ENCODE measurements around the gene CADM2.
"Not testable (repeated sequence)": the region's sequence is repeated elsewhere in the genome, so short reads cannot be mapped to it uniquely, and the experiment has no call there.

CADM2 gene

GRCh38 chr3:84958495-84959469 is at the start of gene CADM2:
Gene CADM2, plus strand, starts transcription at chr3:84958989.
- Histone ChIP-seq H3K4me3 (peak within 1 kb of the TSS; percentile 79), H3K27ac (peak within 1 kb of the TSS; percentile 12 to 39)
- TF ChIP-seq, protein P1, sequence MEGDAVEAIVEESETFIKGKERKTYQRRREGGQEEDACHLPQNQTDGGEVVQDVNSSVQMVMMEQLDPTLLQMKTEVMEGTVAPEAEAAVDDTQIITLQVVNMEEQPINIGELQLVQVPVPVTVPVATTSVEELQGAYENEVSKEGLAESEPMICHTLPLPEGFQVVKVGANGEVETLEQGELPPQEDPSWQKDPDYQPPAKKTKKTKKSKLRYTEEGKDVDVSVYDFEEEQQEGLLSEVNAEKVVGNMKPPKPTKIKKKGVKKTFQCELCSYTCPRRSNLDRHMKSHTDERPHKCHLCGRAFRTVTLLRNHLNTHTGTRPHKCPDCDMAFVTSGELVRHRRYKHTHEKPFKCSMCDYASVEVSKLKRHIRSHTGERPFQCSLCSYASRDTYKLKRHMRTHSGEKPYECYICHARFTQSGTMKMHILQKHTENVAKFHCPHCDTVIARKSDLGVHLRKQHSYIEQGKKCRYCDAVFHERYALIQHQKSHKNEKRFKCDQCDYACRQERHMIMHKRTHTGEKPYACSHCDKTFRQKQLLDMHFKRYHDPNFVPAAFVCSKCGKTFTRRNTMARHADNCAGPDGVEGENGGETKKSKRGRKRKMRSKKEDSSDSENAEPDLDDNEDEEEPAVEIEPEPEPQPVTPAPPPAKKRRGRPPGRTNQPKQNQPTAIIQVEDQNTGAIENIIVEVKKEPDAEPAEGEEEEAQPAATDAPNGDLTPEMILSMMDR (IDR thresholded peaks at IDR 0.05): peak; percentile 15
- peak; percentile 93 for DNase-seq (ENCODE audit: low spot score)

DNA sequence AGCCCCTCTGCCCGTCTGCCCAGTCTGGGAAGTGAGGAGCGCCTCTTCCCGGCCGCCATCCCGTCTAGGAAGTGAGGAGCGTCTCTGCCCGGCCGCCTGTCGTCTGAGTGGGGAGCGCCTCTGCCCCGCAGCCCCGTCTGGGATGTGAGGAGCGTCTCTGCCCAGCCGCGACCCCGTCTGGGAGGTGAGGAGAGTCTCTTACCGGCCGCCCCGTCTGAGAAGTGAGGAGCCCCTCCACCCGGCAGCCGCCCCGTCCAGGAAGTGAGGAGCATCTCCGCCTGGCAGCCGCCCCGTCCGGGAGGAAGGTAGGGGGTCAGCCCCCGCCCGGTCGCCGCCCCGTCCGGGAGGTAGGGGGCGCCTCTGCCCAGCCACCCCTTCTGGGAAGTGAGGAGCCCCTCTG is 40.2 kb upstream of the CADM2 start:
- not testable (repeated sequence) for H3K4me3 ChIP-seq; DNase-seq (ENCODE audit: low spot score); H3K27ac ChIP-seq

DNA sequence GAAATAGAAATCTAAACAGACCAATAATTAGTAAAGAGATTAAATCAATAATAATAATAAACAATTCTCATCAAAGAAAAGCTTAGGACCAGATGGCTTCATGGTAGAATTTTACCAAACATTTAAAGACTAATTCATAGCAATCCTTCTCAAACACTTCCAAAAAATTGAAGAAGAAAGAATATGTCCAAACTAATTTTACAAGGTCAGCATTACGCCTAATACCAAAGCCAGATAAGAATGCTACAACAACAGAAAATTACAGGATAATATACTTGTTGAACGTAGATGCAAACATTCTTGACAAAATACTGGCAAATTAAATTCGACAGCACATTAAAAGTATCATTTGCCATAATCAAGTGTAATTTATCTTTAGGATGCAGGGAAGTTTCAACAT is 36.1 kb upstream of the CADM2 start:
- TF ChIP-seq, protein P1 (IDR thresholded peaks at IDR 0.05): no peak
- H3K4me3 ChIP-seq: no peak overlapping the region
- DNase-seq (ENCODE audit: low spot score): no peak
- no peak overlapping the region for H3K27ac ChIP-seq

GRCh38 chr3:84925571-84925970 is 33.2 kb upstream of the CADM2 start:
- no peak overlapping the region for H3K27ac ChIP-seq
- TF ChIP-seq, protein P1 (IDR thresholded peaks at IDR 0.05): no peak
- no peak for DNase-seq (ENCODE audit: low spot score)
- no peak overlapping the region for H3K4me3 ChIP-seq

DNA sequence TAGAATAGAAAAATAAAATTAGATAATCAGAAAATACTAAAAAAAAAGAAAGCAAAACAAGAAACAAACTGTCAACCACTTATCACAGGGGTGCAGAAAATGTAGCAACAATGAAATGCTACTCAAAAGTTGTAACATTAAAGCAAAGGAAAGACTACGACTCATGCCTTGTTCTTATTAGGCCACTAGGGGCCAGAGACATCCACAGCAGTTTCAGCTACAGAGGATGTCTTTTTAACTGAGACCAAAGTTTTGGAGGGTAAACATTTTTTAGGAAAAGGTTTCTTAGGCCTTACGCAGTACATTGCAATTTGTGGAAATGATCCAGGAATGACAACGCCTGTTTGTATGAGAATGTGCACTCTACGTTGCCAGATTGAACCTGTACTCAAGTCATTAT is 15.4 kb upstream of the CADM2 start:
- Histone ChIP-seq H3K4me3 (no peak overlapping the region), H3K27ac (no peak overlapping the region)
- DNase-seq (ENCODE audit: low spot score): no peak
- TF ChIP-seq, protein P1 (IDR thresholded peaks at IDR 0.05): no peak

GRCh38 chr3:84946240-84946639 is 12.5 kb upstream of the CADM2 start:
- H3K4me3 ChIP-seq: no peak overlapping the region

DNA sequence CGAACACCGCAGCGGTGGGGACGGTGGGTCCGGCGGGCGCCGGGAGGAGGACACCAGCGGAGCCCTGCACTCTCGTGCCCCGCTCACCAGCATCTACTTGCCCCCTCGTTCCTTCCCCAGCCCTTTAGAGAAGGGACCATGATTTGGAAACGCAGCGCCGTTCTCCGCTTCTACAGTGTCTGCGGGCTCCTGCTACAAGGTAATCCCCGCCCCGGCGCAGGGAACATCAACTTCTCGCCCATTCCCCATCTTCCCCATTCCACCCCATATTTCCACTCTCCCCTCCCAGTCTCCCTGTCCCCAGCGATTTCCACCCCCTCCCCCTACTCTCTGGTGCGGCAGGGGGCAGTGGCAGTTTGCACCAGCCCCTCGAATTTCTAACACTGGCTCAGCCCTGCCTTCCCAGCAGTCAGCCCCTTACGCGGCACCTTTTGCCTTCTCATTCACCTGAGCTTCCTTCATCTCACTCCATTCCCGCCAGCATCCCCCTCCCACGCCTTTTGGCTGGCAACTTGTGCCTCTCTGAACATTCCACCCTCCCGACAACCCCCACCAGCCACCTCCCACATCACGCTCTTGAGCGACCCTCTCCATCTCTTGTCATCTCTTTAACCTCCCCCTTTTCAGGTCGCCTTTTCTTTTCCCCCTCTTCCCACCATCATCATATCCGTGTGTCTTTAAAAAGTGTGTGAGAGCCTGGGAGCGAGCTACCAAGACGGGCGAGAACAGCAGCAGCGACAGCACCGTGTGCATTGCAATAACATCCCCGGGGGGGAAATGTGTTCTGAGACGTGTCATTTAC is 882 bp downstream of the CADM2 start:
- Histone ChIP-seq H3K4me3 (peak overlapping the region; percentile 79), H3K27ac (peak overlapping the region; percentile 12 to 39)
- no peak for DNase-seq (ENCODE audit: low spot score)
- TF ChIP-seq, protein P1 (IDR thresholded peaks at IDR 0.05): no peak

More at GRCh38 chr3:84946240-84946639, 12.5 kb upstream of the CADM2 start:
- no peak for DNase-seq (ENCODE audit: low spot score)
- TF ChIP-seq, protein P1 (IDR thresholded peaks at IDR 0.05): no peak
- no peak overlapping the region for H3K27ac ChIP-seq

All from coronary artery (tissue), 2 donors.